Measurements from ENCODE around the gene FZD4.
"Not testable (repeated sequence)": the region's sequence is repeated elsewhere in the genome, so short reads cannot be mapped to it uniquely, and the experiment has no call there.

Gene FZD4

GRCh38 chr11:86977441-86978050 lies 22.4 kb upstream of the FZD4 start:
- DNase-seq (ENCODE audit: low read depth in 2 of 2), result no peak

GRCh38 chr11:86972734-86973133 lies 17.5 kb upstream of the FZD4 start:
- no peak for DNase-seq (ENCODE audit: low read depth in 2 of 2)

GRCh38 chr11:86969258-86969657 lies 14.1 kb upstream of the FZD4 start:
- no peak for DNase-seq (ENCODE audit: low read depth in 2 of 2)

GRCh38 chr11:86967601-86968000 lies 12.4 kb upstream of the FZD4 start:
- DNase-seq (ENCODE audit: low read depth in 2 of 2), result not testable (repeated sequence)

GRCh38 chr11:86957976-86958646 lies 2.9 kb upstream of the FZD4 start:
- no peak for DNase-seq (ENCODE audit: low read depth in 2 of 2)

GRCh38 chr11:86956905-86957195 lies 1.7 kb upstream of the FZD4 start:
- DNase-seq (ENCODE audit: low read depth in 2 of 2), result no peak

- DNase-seq (ENCODE audit: low read depth in 2 of 2), result no peak
Observed at GRCh38 chr11:86955111-86955360, 159 bp downstream of the FZD4 start.

- no peak for DNase-seq (ENCODE audit: low read depth in 2 of 2)
Observed at GRCh38 chr11:86954269-86955110, 705 bp downstream of the FZD4 start.

GRCh38 chr11:86952221-86952875 lies 2.8 kb downstream of the FZD4 start:
- no peak for DNase-seq (ENCODE audit: low read depth in 2 of 2)

GRCh38 chr11:86951706-86952105 lies 3.5 kb downstream of the FZD4 start:
- DNase-seq (ENCODE audit: low read depth in 2 of 2), result no peak

GRCh38 chr11:86950661-86950995 lies 4.6 kb downstream of the FZD4 start:
- no peak for DNase-seq (ENCODE audit: low read depth in 2 of 2)

- DNase-seq (ENCODE audit: low read depth in 2 of 2), result no peak
Observed at GRCh38 chr11:86949995-86950660, 5.1 kb downstream of the FZD4 start.

GRCh38 chr11:86948733-86949132 lies 6.5 kb downstream of the FZD4 start:
- no peak for DNase-seq (ENCODE audit: low read depth in 2 of 2)

- DNase-seq (ENCODE audit: low read depth in 2 of 2), result no peak
Observed at GRCh38 chr11:86947541-86947940, 7.7 kb downstream of the FZD4 start.

- not testable (repeated sequence) for DNase-seq (ENCODE audit: low read depth in 2 of 2)
Observed at GRCh38 chr11:86943505-86943904, 11.7 kb downstream of the FZD4 start.

GRCh38 chr11:86941871-86942599 lies 13.2 kb downstream of the FZD4 start:
- DNase-seq (ENCODE audit: low read depth in 2 of 2), result no peak

GRCh38 chr11:86941077-86941870 lies 13.9 kb downstream of the FZD4 start:
- no peak for DNase-seq (ENCODE audit: low read depth in 2 of 2)

- no peak for DNase-seq (ENCODE audit: low read depth in 2 of 2)
Observed at GRCh38 chr11:86940122-86940777, 14.9 kb downstream of the FZD4 start.

- DNase-seq (ENCODE audit: low read depth in 2 of 2), result no peak
Observed at GRCh38 chr11:86938900-86939880, 16.0 kb downstream of the FZD4 start.

All from stimulated activated CD8-positive, alpha-beta memory T cell treated with anti-CD3 and anti-CD28 coated beads, Interleukin-2, amount 100 ng/mL, for 48 hours (primary cell).